ENCODE measurements around the gene HP1BP3. TPM values are rescaled to one million over a fixed set of nuclear protein-coding genes. Genes with fewer than 3 reads are reported as not detected.
"Not testable (repeated sequence)": the region's sequence is repeated elsewhere in the genome, so short reads cannot be mapped to it uniquely, and the experiment has no call there.

The HP1BP3 gene
- total and polyA plus RNA-seq, 8 donors: 48.0 to 138 (median 65.0) TPM

GRCh38 chr1:20814534-20814871 is 27.4 kb upstream of the HP1BP3 start:
- H3K27me3 ChIP-seq: no peaks in the 10 kb centered on the region
- TF ChIP-seq CTCF (IDR thresholded peaks at IDR 0.05): no peak
- H3K4me1 ChIP-seq: no peaks in the 10 kb centered on the region
- no peak for FAIRE-seq
- intact Hi-C loops (cut with DNase I): no loop called here
- H3K9me3 ChIP-seq: no peaks in the 10 kb centered on the region
- no peak for DNase-seq
- no peak for ATAC-seq
- no peak overlapping the region for H3K27ac ChIP-seq
- no CpG with 5 or more reads among the region's 4 CpGs for WGBS, 2 donors
- no peaks in the 10 kb centered on the region for H3K36me3 ChIP-seq
- H3K4me3 ChIP-seq: no peak overlapping the region

- Histone ChIP-seq H3K4me1 (no peaks in the 10 kb centered on the region), H3K27ac (no peak overlapping the region), H3K36me3 (peaks cover 0 to 5% (median 3%) of the 10 kb centered on the region in 3 donors), H3K4me3 (no peak overlapping the region), H3K27me3 (no peaks in the 10 kb centered on the region), H3K9me3 (no peaks in the 10 kb centered on the region)
- 87 to 94% methylated on average over 5 of the region's 5 CpGs for WGBS, 2 donors
- intact Hi-C loops (cut with DNase I): no loop called here
- FAIRE-seq (no peak), DNase-seq (no peak), ATAC-seq (no peak)
- TF ChIP-seq CTCF (IDR thresholded peaks at IDR 0.05): no peak
Observed at GRCh38 chr1:20811916-20812315, 24.8 kb upstream of the HP1BP3 start.

- WGBS, 2 donors: 95 to 96% methylated on average over 4 of the region's 4 CpGs
- no peak overlapping the region for H3K4me3 ChIP-seq
- intact Hi-C loops (cut with DNase I): no loop called here
- no peak for DNase-seq
- H3K4me1 ChIP-seq: no peaks in the 10 kb centered on the region
- H3K36me3 ChIP-seq: no peaks in the 10 kb centered on the region
- no peak for FAIRE-seq
- ATAC-seq: no peak
- no peak for TF ChIP-seq CTCF (IDR thresholded peaks at IDR 0.05)
- no peaks in the 10 kb centered on the region for H3K9me3 ChIP-seq
- H3K27me3 ChIP-seq: no peaks in the 10 kb centered on the region
- no peak overlapping the region for H3K27ac ChIP-seq
Observed at GRCh38 chr1:20793236-20793635, 6.1 kb upstream of the HP1BP3 start.

- Histone ChIP-seq H3K27me3 (no peaks in the 10 kb centered on the region), H3K9me3 (no peaks in the 10 kb centered on the region), H3K27ac (no peak overlapping the region), H3K36me3 (no peaks in the 10 kb centered on the region), H3K4me1 (no peaks in the 10 kb centered on the region), H3K4me3 (no peak overlapping the region)
- ATAC-seq (no peak), DNase-seq (no peak), FAIRE-seq (no peak)
- 86 to 91% methylated on average over 2 of the region's 2 CpGs for WGBS, 2 donors
- TF ChIP-seq CTCF (IDR thresholded peaks at IDR 0.05): no peak
- intact Hi-C loops (cut with DNase I): no loop called here
Observed at GRCh38 chr1:20792196-20792595, 5.1 kb upstream of the HP1BP3 start.

- Histone ChIP-seq H3K9me3 (no peaks in the 10 kb centered on the region), H3K27me3 (no peaks in the 10 kb centered on the region), H3K4me3 (no peak overlapping the region), H3K4me1 (no peaks in the 10 kb centered on the region), H3K36me3 (no peaks in the 10 kb centered on the region), H3K27ac (no peak overlapping the region)
- DNase-seq (no peak), FAIRE-seq (no peak), ATAC-seq (no peak)
- WGBS, 2 donors: 70 to 77% methylated on average over 3 of the region's 3 CpGs
- no peak for TF ChIP-seq CTCF (IDR thresholded peaks at IDR 0.05)
- intact Hi-C loops (cut with DNase I): no loop called here
Observed at GRCh38 chr1:20790785-20791184, 3.7 kb upstream of the HP1BP3 start.

GRCh38 chr1:20789598-20789997 is 2.5 kb upstream of the HP1BP3 start:
- H3K27ac ChIP-seq; H3K4me1 ChIP-seq; intact Hi-C loops (cut with DNase I); ATAC-seq; FAIRE-seq; H3K27me3 ChIP-seq; H3K4me3 ChIP-seq; H3K36me3 ChIP-seq; DNase-seq; H3K9me3 ChIP-seq: not testable (repeated sequence)
- WGBS, 2 donors: 86% methylated on average over 9 of the region's 9 CpGs

Data from pancreas (tissue), 10 donors.